Uterus (tissue), 4 donors: ENCODE data around the gene UFSP2. TPM values are rescaled to one million over a fixed set of nuclear protein-coding genes. Genes with fewer than 3 reads are reported as not detected.

Experiments
- DNase-seq, 2 donors: peaks; one replicate each; pipeline ENCODE4 v3.0.0-alpha.2; 2019 to 2020
- H3K27ac ChIP-seq, 2 donors: fragments of 200-600 bp; sonication (generic); 1 replicate in 1 of 2; 2 replicates in 1 of 2; pipeline ENCODE4 v1.5.1; 2016 to 2018
- H3K27me3 ChIP-seq, 2 donors: fragments of 200-600 bp; sonication (generic); one replicate each; pipeline ENCODE4 v1.5.1; 2018 to 2019; ENCODE audit warnings: control low read depth in 1 of 2
- H3K36me3 ChIP-seq, 2 donors: fragments of 200-600 bp; sonication (generic); one replicate each; pipeline ENCODE4 v1.5.1; 2019; ENCODE audit warnings: control low read depth in 1 of 2
- H3K4me1 ChIP-seq, 2 donors: fragments of 200-600 bp; sonication (generic); one replicate each; pipeline ENCODE4 v1.5.1; 2018 to 2019; ENCODE audit warnings: control low read depth in 1 of 2
- H3K4me3 ChIP-seq, 2 donors: fragments of 200-600 bp; sonication (generic); 1 replicate in 1 of 2; 2 replicates in 1 of 2; pipeline ENCODE4 v1.5.1; 2018 to 2019; ENCODE audit warnings: mild to moderate bottlenecking in 1 of 2
- H3K9me3 ChIP-seq, 2 donors: fragments of 200-600 bp; sonication (generic); one replicate each; pipeline ENCODE4 v1.5.1; 2019; ENCODE audit warnings: control low read depth in 1 of 2
- POLR2A ChIP-seq, 2 donors: fragments of 450-650 bp; IDR thresholded peaks; one replicate each; pipeline ENCODE4 v1.6.1; 2016; ENCODE audit warnings: antibody characterized with exemption in 2 of 2, mild to moderate bottlenecking in 1 of 2, moderate library complexity in 1 of 2
- intact Hi-C: fragments of 100-400 bp; cut with DNase I; formaldehyde crosslinking; loops from one replicate; pipeline ENCODE4 v1.15.1; 2023; ENCODE audit warnings: low total_unique reads
- total RNA-seq, 4 donors: library from RNA; depleted of rRNA in 3 of 4; stranded (reverse); fragments of >200 nt in 3 of 4; gene quantifications; one replicate each; pipeline versions ENCODE4 v1.1.0 to v1.2.4, GENCODE V29; 2014 to 2023
- TF ChIP-seq, protein P1 (sequence below), 4 experiments: fragments of 200-600 bp in 2 of 4; fragments of 450-650 bp in 2 of 4; sonication (generic) in 2 of 4; IDR thresholded peaks; one replicate each; pipeline ENCODE4 v1.5.1; 2016 to 2019; ENCODE audit warnings: antibody characterized with exemption in 4 of 4, mild to moderate bottlenecking in 2 of 4, moderate library complexity in 1 of 4
- donor health status: DM: yes; HTN: yes; CAD: no.

UFSP2 gene
- total RNA-seq, 4 donors from 2014 or later, result 18.2 to 170 (median 55.8) TPM

DNA sequence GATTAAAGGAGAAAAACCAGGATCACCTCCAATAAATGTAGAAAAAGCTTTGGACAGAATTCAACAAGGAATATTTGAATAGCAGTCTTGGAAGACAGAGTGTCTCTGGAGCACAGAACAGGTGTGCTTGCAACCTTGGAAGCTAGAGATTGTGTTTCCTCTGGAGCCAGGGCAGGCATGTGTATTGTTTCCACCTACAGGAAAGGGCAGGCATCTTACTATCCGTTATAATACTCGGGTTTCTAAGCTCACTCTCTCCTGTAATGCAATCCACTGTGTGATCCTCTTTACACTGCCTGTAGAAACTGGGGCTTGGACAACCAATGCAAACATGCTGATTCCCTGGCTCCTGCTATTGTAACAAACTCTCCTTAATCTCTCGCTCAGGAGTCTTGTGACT is 31.4 kb upstream of the UFSP2 start:
- no peaks in the 10 kb centered on the region for H3K27me3 ChIP-seq
- H3K4me1 ChIP-seq, result no peaks in the 10 kb centered on the region
- no peaks in the 10 kb centered on the region for H3K9me3 ChIP-seq
- no peak overlapping the region for H3K27ac ChIP-seq
- no peak overlapping the region for H3K4me3 ChIP-seq
- no peak for DNase-seq
- intact Hi-C loops, result no loop called here
- no peaks in the 10 kb centered on the region for H3K36me3 ChIP-seq
- TF ChIP-seq POLR2A (IDR thresholded peaks at IDR 0.05), result no peak
- TF ChIP-seq, protein P1, sequence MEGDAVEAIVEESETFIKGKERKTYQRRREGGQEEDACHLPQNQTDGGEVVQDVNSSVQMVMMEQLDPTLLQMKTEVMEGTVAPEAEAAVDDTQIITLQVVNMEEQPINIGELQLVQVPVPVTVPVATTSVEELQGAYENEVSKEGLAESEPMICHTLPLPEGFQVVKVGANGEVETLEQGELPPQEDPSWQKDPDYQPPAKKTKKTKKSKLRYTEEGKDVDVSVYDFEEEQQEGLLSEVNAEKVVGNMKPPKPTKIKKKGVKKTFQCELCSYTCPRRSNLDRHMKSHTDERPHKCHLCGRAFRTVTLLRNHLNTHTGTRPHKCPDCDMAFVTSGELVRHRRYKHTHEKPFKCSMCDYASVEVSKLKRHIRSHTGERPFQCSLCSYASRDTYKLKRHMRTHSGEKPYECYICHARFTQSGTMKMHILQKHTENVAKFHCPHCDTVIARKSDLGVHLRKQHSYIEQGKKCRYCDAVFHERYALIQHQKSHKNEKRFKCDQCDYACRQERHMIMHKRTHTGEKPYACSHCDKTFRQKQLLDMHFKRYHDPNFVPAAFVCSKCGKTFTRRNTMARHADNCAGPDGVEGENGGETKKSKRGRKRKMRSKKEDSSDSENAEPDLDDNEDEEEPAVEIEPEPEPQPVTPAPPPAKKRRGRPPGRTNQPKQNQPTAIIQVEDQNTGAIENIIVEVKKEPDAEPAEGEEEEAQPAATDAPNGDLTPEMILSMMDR (IDR thresholded peaks at IDR 0.05), result no peak

DNA sequence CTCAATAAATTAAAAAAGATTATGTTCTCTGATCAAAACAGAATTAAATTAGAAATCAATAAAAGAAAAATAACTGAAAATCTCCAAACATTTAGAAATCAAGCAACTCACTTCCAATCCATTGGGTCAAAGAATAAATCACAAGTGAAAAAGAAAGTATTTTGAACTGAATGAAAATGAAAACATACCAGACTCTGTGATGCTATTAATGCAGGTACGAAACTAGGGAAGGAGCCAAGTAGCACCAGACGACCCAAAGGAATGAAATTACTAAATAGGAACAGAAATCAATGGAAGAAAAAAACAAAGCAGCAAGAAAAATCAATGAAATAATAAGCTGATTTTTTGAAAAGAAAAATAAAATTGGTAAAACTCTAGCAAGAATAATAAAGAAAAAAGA is 30.4 kb upstream of the UFSP2 start:
- Histone ChIP-seq H3K4me3 (no peak overlapping the region), H3K36me3 (no peaks in the 10 kb centered on the region), H3K4me1 (no peaks in the 10 kb centered on the region), H3K9me3 (no peaks in the 10 kb centered on the region), H3K27ac (no peak overlapping the region), H3K27me3 (no peaks in the 10 kb centered on the region)
- intact Hi-C loops, result no loop called here
- TF ChIP-seq POLR2A (IDR thresholded peaks at IDR 0.05), result no peak
- TF ChIP-seq, protein P1 (IDR thresholded peaks at IDR 0.05), result no peak
- no peak for DNase-seq

DNA sequence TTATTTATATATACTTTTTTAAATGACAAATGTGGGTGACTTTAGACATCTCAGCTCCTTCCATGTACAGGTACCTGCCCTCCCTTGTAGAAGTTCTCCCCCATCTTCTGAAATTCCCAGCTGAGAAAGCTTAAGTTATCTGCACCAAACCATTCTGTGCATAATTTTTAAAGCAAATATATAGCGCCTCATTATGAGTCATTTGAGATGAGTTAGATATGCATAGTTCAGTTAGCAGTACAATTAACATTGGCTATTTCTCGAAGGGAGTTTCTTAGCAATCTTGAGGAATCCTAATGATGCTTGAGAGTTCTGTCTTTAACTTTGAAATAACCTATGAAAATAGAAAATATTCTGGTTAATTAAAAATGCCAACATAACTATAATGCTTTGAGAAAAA is 19.4 kb upstream of the UFSP2 start:
- intact Hi-C loops, result no loop called here
- TF ChIP-seq POLR2A (IDR thresholded peaks at IDR 0.05), result no peak
- TF ChIP-seq, protein P1 (IDR thresholded peaks at IDR 0.05), result no peak
- no peak for DNase-seq

GRCh38 chr4:185441479-185441878 is 15.7 kb upstream of the UFSP2 start:
- TF ChIP-seq POLR2A (IDR thresholded peaks at IDR 0.05), result no peak
- TF ChIP-seq, protein P1 (IDR thresholded peaks at IDR 0.05), result no peak
- Histone ChIP-seq H3K27me3 (no peaks in the 10 kb centered on the region), H3K27ac (no peak overlapping the region), H3K4me3 (no peak overlapping the region), H3K4me1 (no peaks in the 10 kb centered on the region), H3K36me3 (no peaks in the 10 kb centered on the region), H3K9me3 (no peaks in the 10 kb centered on the region)
- no peak for DNase-seq
- intact Hi-C loops, result no loop called here

More for the DNA sequence above, 19.4 kb upstream of the UFSP2 start:
- H3K4me3 ChIP-seq, result no peak overlapping the region
- H3K27me3 ChIP-seq, result no peaks in the 10 kb centered on the region
- H3K36me3 ChIP-seq, result no peaks in the 10 kb centered on the region
- H3K4me1 ChIP-seq, result no peaks in the 10 kb centered on the region
- H3K27ac ChIP-seq, result no peak overlapping the region
- H3K9me3 ChIP-seq, result no peaks in the 10 kb centered on the region

DNA sequence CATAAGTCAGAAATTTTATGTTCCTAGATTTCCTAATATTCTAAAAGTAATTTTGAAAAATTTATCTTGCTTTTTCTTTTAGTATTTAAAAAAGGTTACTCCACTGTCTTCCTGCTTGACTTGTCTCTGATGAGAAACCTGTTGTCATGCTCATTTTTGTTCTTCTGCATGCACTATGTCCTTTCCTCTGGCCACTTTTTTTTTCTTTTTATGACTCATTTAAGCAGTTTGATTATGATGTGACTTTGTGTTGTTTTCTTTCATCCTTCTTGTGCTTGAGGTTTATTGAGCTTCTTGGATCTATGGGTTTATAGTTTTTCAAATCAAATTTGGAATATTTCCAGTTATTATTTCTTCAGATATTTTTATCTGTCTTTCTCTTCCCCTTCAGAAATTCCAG is 12.0 kb upstream of the UFSP2 start:
- no peak for DNase-seq
- Histone ChIP-seq H3K4me1 (no peaks in the 10 kb centered on the region), H3K4me3 (no peak overlapping the region), H3K36me3 (no peaks in the 10 kb centered on the region), H3K27me3 (no peaks in the 10 kb centered on the region), H3K27ac (no peak overlapping the region), H3K9me3 (no peaks in the 10 kb centered on the region)
- TF ChIP-seq, protein P1 (IDR thresholded peaks at IDR 0.05), result no peak
- no peak for TF ChIP-seq POLR2A (IDR thresholded peaks at IDR 0.05)
- intact Hi-C loops, result no loop called here
